Gastroesophageal sphincter (tissue), 4 donors: ENCODE measurements around the gene RGS17. TPM values are rescaled to one million over a fixed set of nuclear protein-coding genes. Genes with fewer than 3 reads are reported as not detected.

Experiments
- ATAC-seq: fragments of 150-250 bp; one replicate; pipeline ENCODE4 v1.9.1; 2016; ENCODE audit warnings: mild to moderate bottlenecking, moderate library complexity
- H3K27ac ChIP-seq, 4 donors: fragments of 200-600 bp; sonication (generic) in 3 of 4; 1 replicate in 3 of 4; 2 replicates in 1 of 4; pipeline ENCODE4 v1.5.1; 2016 to 2019
- H3K27me3 ChIP-seq: fragments of 200-600 bp; sonication (generic); one replicate; pipeline ENCODE4 v1.5.1; 2019
- H3K36me3 ChIP-seq, 2 donors: fragments of 200-600 bp; sonication (generic); one replicate each; pipeline ENCODE4 v1.5.1; 2019; ENCODE audit warnings: control low read depth in 1 of 2
- H3K4me1 ChIP-seq, 3 donors: fragments of 200-600 bp; sonication (generic); 1 replicate in 2 of 3; 2 replicates in 1 of 3; pipeline ENCODE4 v1.5.1; 2016 to 2019; ENCODE audit warnings: control low read depth in 2 of 3
- H3K4me3 ChIP-seq, 2 donors: fragments of 200-600 bp; sonication (generic); one replicate each; pipeline ENCODE4 v1.5.1; 2019; ENCODE audit warnings: mild to moderate bottlenecking in 1 of 2, moderate library complexity in 1 of 2
- H3K9me3 ChIP-seq, 3 donors: fragments of 200-600 bp; sonication (generic); one replicate each; pipeline ENCODE4 v1.5.1; 2017 to 2019; ENCODE audit warnings: control low read depth in 2 of 3
- CTCF ChIP-seq, 4 experiments: fragments of 200-600 bp in 2 of 4; fragments of 450-650 bp in 2 of 4; sonication (generic) in 1 of 4; IDR thresholded peaks; one replicate each; pipeline ENCODE4 v1.5.1; 2017 to 2019; ENCODE audit warnings: antibody characterized with exemption in 4 of 4, mild to moderate bottlenecking in 2 of 4, moderate library complexity in 2 of 4
- EP300 ChIP-seq: sonication (generic); formaldehyde crosslinking; IDR thresholded peaks from one replicate; pipeline ENCODE4 v1.6.1; 2017; ENCODE audit warnings: antibody characterized with exemption, mild to moderate bottlenecking
- POLR2A ChIP-seq, 2 donors: fragments of 450-650 bp; IDR thresholded peaks; one replicate each; pipeline ENCODE4 v1.6.1; 2017; ENCODE audit warnings: antibody characterized with exemption in 2 of 2, mild to moderate bottlenecking in 2 of 2, moderate library complexity in 1 of 2
- POLR2AphosphoS5 ChIP-seq: sonication (generic); formaldehyde crosslinking; IDR thresholded peaks from one replicate; pipeline ENCODE4 v1.6.1; 2017; ENCODE audit warnings: antibody characterized with exemption
- WGBS, 2 donors: methylation state at CpG; one replicate each; pipeline ENCODE4 v1.1.5; 2018; ENCODE audit warnings: low coverage in 1 of 2; 5-methylcytosine and 5-hydroxymethylcytosine counted together
- total RNA-seq, 4 donors: library from RNA; depleted of rRNA; stranded (reverse); fragments of >200 nt; gene quantifications; one replicate each; pipeline ENCODE4 v1.1.0, GENCODE V29; 2016

Gene RGS17
- total RNA-seq, 4 donors from 2014 or later: 0.19 to 0.27 TPM; not detected in 2

DNA sequence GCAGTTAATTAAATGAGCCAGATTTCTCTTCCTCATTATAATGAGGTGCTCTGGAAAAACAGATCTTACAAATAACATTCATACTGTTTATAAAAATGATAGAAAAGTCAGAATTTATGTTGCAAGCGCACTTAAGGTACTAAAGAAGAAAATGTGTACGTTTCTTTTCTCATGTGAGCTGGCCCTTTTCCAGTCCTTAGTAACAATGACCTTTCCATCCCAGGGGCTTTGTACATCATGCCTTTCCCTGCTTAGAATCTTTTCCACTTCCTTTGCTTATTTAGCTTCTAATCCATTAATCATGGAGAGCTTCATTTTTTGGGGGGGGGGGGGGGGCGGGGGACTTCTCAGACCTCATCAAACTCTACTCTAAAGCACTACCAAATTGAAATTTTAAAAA is 153.0 kb downstream of the RGS17 start:
- no peak for TF ChIP-seq CTCF (IDR thresholded peaks at IDR 0.05)
- no peak for TF ChIP-seq POLR2AphosphoS5
- TF ChIP-seq EP300: no peak
- TF ChIP-seq POLR2A (IDR thresholded peaks at IDR 0.05): no peak
- H3K9me3 ChIP-seq: no peaks in the 10 kb centered on the region

DNA sequence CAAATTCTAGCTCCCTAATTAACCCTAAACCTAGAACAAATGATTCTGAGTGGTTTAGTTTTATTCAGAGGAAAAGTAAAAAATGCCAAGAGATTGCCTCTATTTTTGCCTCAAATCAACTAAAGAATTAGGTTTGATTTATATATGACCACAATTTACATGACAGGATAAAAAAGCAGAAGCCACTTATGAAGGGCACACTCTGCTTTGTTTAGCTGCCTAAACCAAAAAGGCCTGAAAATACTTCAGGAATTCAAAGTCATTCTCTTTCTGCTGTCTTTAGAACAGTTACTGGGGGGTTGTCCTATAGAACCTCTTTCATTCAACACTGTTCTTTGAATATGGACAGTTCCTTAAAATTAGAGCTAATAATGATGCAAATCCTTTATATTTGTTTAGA is 153.5 kb downstream of the RGS17 start:
- no peak for ATAC-seq
- no peaks in the 10 kb centered on the region for H3K27me3 ChIP-seq
- H3K9me3 ChIP-seq: no peaks in the 10 kb centered on the region
- no peak overlapping the region for H3K27ac ChIP-seq
- no peak for TF ChIP-seq CTCF (IDR thresholded peaks at IDR 0.05)
- no peak for TF ChIP-seq POLR2A (IDR thresholded peaks at IDR 0.05)
- TF ChIP-seq EP300: no peak
- TF ChIP-seq POLR2AphosphoS5: no peak
- H3K36me3 ChIP-seq: peaks cover 0 to 27% of the 10 kb centered on the region in 2 donors
- no peak overlapping the region for H3K4me3 ChIP-seq
- H3K4me1 ChIP-seq: peaks cover 0 to 17% (median 7%) of the 10 kb centered on the region in 3 donors

More for the DNA sequence above, 153.0 kb downstream of the RGS17 start:
- Histone ChIP-seq H3K4me1 (peaks cover 0 to 21% (median 9%) of the 10 kb centered on the region in 3 donors), H3K4me3 (no peak overlapping the region), H3K27ac (no peak overlapping the region), H3K36me3 (peaks cover 0 to 22% of the 10 kb centered on the region in 2 donors), H3K27me3 (no peaks in the 10 kb centered on the region)
- no peak for ATAC-seq
- WGBS, 2 donors: 43 to 51% methylated on average over 2 to 3 of the region's 3 CpGs

- ATAC-seq: no peak
- peaks cover 0 to 35% of the 10 kb centered on the region in 2 donors for H3K36me3 ChIP-seq
- no peak overlapping the region for H3K4me3 ChIP-seq
- H3K9me3 ChIP-seq: no peaks in the 10 kb centered on the region
- TF ChIP-seq POLR2AphosphoS5: no peak
- no peak for TF ChIP-seq EP300
- TF ChIP-seq POLR2A (IDR thresholded peaks at IDR 0.05): no peak
- TF ChIP-seq CTCF (IDR thresholded peaks at IDR 0.05): no peak
- no peaks in the 10 kb centered on the region for H3K27me3 ChIP-seq
- H3K4me1 ChIP-seq: peaks cover 0 to 9% (median 0%) of the 10 kb centered on the region in 3 donors
- H3K27ac ChIP-seq: no peak overlapping the region
- 100% methylated on average over 1 of the region's 1 CpG for WGBS, 2 donors
Observed at GRCh38 chr6:152976749-152977148, 154.3 kb downstream of the RGS17 start.

GRCh38 chr6:152975204-152975915 is 155.7 kb downstream of the RGS17 start:
- no peak overlapping the region for H3K4me3 ChIP-seq
- 79 to 88% methylated on average over 2 to 4 of the region's 4 CpGs for WGBS, 2 donors
- no peaks in the 10 kb centered on the region for H3K27me3 ChIP-seq
- H3K9me3 ChIP-seq: no peaks in the 10 kb centered on the region
- TF ChIP-seq EP300 (no peak), CTCF (IDR thresholded peaks at IDR 0.05) (no peak), POLR2A (IDR thresholded peaks at IDR 0.05) (no peak), POLR2AphosphoS5 (no peak)
- H3K36me3 ChIP-seq: peaks cover 0 to 49% of the 10 kb centered on the region in 2 donors
- no peaks in the 10 kb centered on the region for H3K4me1 ChIP-seq
- ATAC-seq: no peak
- no peak overlapping the region for H3K27ac ChIP-seq

DNA sequence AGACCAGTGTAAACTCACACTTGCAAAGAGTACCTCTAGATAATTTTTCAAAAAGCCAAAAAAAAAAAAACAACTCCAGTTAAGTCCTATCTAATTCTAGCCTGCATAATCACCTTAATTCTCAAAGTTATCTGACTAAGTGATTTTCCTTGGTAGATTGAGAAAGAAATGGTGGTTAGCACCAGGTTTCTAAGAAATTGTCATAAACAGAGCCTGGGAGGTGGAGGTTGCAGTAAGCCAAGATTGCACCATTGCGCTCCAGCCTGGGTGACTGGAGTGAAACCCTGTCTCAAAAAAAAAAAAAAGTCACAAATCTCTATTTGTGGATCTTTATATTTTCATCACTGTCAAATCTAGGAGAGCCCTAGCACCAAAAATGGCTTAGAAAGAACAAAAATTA is 157.2 kb downstream of the RGS17 start:
- WGBS, 2 donors: 100% methylated on average over 1 of the region's 1 CpG
- Histone ChIP-seq H3K27me3 (no peaks in the 10 kb centered on the region), H3K27ac (no peak overlapping the region), H3K9me3 (no peaks in the 10 kb centered on the region), H3K4me1 (no peaks in the 10 kb centered on the region), H3K36me3 (peaks cover 0 to 60% of the 10 kb centered on the region in 2 donors), H3K4me3 (no peak overlapping the region)
- TF ChIP-seq POLR2AphosphoS5: no peak
- TF ChIP-seq EP300: no peak
- TF ChIP-seq POLR2A (IDR thresholded peaks at IDR 0.05): no peak
- TF ChIP-seq CTCF (IDR thresholded peaks at IDR 0.05): no peak
- ATAC-seq: no peak
